GM12891 (cell line): ENCODE data around the gene FAM222A.

ENCODE experiments used
- POLR2A ChIP-seq: IDR thresholded peaks from 2 replicates; pipeline ENCODE4 v1.6.1; 2011; ENCODE audit warnings: low read depth, low read length, control low read depth
- POLR2AphosphoS5 ChIP-seq: IDR thresholded peaks from 2 replicates; pipeline ENCODE4 v1.6.1; 2011; ENCODE audit warnings: low read depth, low read length, control low read depth
- POU2F2 ChIP-seq: IDR thresholded peaks from 2 replicates; pipeline ENCODE4 v1.6.1; 2011; ENCODE audit warnings: low read depth, mild to moderate bottlenecking, control low read depth, low read length, moderate library complexity
- TAF1 ChIP-seq: IDR thresholded peaks from 2 replicates; pipeline ENCODE4 v1.6.1; 2011; ENCODE audit warnings: low read depth, low read length, control low read depth

GRCh38 chr12:109737631-109738030 is 24.0 kb downstream of the FAM222A start:
- TF ChIP-seq POU2F2: no peak
- no peak for TF ChIP-seq POLR2AphosphoS5
- no peak for TF ChIP-seq POLR2A
- no peak for TF ChIP-seq TAF1
